C4-2B (cell line): ENCODE data around the gene TNNT2.

Experiments used
- ZFX ChIP-seq: fragments of 450-650 bp; IDR thresholded peaks from 2 replicates; pipeline ENCODE4 v1.6.1; 2017
- TF ChIP-seq, protein P1 (sequence below): fragments of 450-650 bp; conservative IDR thresholded peaks from 2 replicates; pipeline ENCODE4 v1.5.1; 2017; ENCODE audit warnings: mild to moderate bottlenecking

DNA sequence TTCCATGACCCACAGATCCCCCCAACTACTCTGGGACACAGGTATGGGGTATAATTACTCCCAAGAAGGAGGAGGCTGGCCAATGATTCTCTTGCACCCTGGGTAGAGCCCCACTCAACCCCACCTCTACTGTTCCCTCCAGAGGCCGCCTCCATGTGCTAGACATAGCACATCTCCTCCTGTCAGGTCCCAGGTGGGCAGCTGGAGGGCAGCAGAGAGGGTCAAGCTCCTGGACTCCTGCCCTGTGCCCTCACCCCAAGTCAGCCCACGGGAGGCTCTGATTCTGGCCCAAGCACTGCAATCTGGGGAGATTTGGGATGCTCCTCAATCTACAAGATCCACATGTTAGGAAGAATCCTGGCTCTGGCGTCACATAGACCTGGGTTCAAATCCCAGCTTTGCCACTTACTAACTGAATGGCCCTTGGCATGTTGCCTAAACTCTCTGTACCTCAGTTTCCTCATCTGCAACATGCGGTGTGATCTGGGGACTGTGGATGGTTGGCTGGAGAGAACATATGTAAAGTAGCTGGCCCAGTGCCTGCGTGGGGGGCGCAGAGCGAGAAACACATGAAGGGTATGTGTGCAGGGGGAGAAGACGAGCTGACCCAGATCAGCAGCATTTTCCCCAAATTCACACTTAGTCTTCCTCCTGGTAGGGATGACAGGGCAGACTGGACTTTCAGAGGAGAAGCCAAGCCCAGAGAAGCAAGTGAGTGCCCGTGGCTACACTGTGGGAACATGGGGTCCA lies 23.2 kb downstream of the TNNT2 start:
- TF ChIP-seq, protein P1, sequence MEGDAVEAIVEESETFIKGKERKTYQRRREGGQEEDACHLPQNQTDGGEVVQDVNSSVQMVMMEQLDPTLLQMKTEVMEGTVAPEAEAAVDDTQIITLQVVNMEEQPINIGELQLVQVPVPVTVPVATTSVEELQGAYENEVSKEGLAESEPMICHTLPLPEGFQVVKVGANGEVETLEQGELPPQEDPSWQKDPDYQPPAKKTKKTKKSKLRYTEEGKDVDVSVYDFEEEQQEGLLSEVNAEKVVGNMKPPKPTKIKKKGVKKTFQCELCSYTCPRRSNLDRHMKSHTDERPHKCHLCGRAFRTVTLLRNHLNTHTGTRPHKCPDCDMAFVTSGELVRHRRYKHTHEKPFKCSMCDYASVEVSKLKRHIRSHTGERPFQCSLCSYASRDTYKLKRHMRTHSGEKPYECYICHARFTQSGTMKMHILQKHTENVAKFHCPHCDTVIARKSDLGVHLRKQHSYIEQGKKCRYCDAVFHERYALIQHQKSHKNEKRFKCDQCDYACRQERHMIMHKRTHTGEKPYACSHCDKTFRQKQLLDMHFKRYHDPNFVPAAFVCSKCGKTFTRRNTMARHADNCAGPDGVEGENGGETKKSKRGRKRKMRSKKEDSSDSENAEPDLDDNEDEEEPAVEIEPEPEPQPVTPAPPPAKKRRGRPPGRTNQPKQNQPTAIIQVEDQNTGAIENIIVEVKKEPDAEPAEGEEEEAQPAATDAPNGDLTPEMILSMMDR = no peak
- TF ChIP-seq ZFX = no peak
